HG03108 (cell line): ENCODE results near the gene LGALS8.

Experiments
- ATAC-seq: cut with Tn5 transposase; IDR thresholded peaks from one replicate; pipeline ENCODE4 v1.9.1; 2021; ENCODE audit warnings: moderate library complexity; ENCODE audit not compliant: unreplicated experiment

LGALS8 gene

DNA sequence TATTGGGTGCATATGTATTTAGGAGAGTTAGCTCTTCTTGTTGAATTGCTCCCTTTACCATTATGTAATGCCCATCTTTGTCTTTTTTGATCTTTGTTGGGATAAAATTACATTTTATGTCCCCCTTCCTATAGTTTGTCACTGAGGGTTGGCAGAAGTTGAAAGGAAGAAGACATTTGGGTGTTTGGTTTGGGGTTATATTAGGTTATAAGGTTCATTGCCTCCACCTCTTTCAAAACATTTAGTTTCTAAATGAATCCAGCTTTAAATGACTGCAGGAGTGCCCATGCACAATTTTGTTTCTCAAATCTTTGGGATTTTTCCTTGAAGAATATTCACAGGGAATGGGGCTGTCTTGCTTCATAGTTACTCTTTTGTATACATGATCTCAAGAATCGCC is 14.6 kb upstream of the LGALS8 start:
- ATAC-seq: no peak

GRCh38 chr1:236509647-236510401 is 14.0 kb upstream of the LGALS8 start:
- ATAC-seq: no peak

DNA sequence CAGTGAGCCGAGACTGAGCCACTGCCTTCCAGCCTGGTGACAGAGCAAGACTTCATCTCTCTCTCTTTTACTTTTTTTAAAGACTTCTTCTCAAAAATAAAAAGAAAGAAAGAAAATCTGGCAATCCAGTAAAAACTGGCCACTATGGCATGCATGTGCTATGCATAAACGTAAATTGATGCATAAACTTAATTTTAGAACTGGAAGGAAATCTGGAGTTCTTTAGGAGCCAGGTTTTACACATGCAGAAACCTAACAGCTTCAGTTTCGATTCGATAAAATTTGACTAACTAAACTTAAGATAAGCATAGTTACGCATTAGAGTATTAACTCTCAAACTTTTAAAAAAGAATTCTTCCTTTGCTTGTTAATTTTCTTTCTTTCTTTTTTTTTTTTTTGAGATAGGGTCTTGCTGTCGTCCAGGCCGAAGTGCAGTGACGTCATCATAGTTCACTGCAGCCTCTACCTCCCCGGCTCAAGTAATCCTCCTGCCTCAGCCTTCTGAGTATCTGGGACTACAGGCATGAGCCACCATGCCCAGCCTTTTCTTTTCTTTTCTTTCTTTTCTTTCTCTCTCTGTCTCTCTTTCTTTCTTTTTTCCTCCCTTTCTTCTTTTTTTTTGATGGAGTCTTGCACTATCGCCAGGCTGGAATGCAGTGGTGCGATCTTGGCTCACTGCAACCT is 11.9 kb upstream of the LGALS8 start:
- no peak for ATAC-seq

DNA sequence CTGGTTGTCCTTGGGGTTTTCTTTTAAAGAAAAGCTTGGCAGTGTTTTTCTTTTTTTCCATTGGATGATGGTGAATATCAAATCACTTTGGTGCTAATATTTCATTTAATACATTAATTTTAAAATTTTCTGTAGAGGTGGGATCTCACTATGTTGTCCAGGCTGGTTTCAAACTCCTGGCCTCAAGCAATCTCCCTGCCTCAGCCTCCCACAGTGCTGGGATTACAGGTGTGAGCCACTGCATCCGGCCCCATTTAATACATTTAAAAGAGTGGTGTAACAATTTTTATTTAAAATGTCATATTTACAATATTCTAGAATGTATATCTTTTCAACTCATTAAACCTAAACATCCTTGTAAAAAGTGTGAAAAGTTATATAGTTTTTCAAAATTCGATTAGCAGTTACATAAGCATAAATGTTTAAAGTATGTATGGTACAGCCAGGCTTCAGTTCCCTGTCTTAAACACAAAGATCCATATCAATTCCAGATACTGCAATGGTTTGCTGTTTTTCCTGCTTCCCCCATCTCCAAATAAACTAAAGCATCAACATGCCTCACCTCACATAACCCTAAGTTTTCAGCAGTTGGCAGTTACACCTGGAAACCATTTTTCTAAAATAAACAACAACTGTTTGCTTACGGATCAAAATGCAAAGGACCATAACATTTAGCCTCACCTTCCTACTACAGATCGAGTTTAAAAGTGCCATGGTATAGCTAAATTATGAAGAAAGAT is 8.9 kb upstream of the LGALS8 start:
- ATAC-seq: no peak

DNA sequence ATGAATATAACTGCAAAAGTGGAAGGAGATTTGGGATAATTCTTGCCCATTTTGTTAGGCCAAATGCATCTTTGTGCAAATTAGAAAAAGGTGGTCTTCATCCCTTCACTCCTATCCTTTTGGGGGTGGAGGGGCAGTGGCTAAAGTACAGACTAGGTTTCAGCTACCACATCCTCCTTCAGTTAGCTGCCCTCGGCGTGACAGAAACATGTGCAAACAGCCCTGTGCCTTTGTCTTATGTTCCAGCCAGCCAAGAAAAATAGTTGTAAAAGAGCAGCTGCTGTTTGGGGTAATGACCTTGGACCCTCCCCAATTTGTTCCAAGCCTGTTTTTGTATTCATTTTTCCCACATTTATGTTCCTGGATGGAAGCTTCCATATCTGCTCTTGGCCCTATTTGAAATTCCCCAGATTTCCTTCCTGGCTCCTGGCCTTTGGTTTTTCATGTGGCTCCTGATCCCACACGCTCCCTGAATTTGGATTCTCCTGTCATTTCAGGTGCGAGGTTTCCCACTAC is 8.3 kb upstream of the LGALS8 start:
- no peak for ATAC-seq

- ATAC-seq: no peak
Measured at GRCh38 chr1:236516929-236517704, 6.7 kb upstream of the LGALS8 start.

GRCh38 chr1:236518322-236518721 is 5.5 kb upstream of the LGALS8 start:
- no peak for ATAC-seq

- no peak for ATAC-seq
Measured at GRCh38 chr1:236520445-236521005, 3.3 kb upstream of the LGALS8 start.

GRCh38 chr1:236522937-236523703 is 662 bp upstream of the LGALS8 start:
- peak; percentile 2 for ATAC-seq

GRCh38 chr1:236524142-236524894 is 536 bp downstream of the LGALS8 start:
- peak; percentile 91 for ATAC-seq

DNA sequence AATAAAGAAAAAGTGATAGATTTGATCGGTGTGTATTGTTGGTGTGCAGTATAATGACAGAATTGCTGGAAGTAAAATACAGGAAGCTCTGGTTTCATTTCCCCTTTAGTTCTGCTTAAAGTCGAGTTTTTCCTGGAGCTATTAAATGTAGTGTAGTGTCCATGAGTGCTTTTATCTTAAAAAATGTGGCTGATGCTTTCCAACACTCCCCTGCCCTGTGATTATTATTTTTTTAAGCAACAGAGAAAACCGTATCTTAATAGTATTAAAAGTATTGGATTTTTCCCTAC is 1.1 kb downstream of the LGALS8 start:
- ATAC-seq: no peak

DNA sequence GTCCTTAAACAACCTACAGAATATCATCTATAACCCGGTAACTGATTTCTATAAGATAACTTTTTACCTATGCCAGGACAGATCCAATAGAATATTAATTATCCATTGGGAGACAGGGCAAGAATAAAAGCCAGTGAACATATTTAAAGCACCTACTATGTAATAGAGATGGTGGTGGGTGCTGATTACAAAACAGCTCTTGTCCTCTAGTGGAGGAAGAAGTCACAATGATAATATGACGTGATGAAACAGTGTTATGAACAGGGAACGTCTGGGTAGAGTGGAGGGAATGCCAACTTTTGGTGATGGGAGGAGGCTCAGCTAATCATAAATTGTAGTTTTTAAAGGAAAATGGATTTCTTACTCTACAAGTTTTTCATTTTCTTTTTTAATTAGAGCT is 2.3 kb downstream of the LGALS8 start:
- ATAC-seq: no peak

DNA sequence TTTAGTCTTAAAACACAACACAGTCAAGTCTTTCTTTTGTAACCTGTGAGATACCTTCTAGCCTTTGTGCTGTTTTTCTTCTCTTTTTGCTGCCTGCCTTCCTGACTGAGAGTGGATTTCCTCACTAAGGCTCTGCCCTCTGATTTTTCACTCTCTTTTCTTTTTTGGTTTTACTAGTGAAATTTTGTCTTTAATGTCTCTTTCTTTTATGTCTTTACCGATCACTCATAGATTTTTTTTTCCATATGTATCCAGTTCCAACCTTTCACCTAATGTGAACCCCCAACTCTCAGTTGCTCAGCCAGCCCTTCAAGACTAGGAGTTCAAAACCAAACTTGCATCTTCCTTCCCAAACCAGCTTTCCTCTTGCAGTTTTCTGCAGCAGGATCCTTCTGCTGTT is 6.5 kb downstream of the LGALS8 start:
- no peak for ATAC-seq

DNA sequence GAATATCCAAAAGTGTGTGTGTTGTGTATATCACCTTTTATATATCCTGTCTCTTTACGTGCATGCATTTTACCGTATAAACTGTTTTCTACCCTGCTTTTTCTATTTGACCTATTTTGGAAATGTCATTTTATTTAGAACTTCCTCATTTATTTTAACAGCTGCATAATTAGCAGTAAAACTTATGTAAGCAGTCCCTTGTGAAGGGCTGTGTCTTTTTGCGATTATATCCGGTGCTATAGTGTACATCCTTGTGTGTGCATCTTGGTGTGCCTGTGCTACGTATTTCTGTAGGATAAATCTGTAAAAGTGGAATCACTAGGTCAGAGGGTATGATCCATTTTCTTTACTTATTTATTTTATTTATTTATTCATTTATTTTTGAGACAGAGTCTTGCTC is 7.2 kb downstream of the LGALS8 start:
- ATAC-seq: no peak

DNA sequence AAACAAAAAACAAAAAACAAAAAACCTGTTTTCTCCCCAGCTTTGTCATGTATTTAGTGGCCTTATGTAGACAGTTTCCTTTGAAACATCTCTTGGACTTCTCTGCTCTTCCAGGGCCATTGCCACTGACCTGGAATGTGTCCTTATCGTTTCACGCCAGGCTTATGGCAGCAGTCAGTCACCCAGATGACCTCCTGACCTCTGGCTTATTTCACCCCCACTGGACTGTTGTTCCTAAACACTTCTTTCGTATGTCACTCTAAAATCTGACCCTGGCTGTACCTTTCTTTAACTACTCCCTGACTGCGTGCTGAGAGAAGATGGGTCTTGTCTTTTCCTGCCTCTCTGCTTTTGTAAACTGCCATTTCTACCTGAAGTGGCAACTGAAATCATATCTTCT is 9.1 kb downstream of the LGALS8 start:
- no peak for ATAC-seq

DNA sequence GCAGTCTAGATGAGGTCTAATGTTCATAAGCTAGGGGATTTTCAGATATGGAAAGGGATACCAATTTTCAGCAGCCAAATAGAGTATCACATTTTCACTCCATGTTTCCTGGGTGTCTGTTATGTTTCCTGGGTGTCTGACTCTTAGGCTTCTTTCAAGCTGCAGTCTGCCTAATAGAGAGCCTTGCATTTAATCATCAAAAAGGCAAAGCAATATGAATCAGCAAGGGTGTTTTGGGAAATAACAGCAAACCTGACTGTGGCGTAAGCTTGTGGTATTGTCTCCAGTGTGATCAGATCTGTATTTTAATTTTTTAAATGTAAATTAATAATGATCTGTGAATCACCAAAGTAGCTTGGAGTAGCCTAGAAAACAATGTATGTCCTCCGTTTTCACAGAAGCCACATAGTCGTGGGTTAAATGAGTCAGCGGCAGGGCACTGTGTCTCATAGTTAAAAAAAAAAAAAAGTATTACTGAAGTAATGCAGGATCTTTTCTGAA is 10.4 kb downstream of the LGALS8 start:
- no peak for ATAC-seq

DNA sequence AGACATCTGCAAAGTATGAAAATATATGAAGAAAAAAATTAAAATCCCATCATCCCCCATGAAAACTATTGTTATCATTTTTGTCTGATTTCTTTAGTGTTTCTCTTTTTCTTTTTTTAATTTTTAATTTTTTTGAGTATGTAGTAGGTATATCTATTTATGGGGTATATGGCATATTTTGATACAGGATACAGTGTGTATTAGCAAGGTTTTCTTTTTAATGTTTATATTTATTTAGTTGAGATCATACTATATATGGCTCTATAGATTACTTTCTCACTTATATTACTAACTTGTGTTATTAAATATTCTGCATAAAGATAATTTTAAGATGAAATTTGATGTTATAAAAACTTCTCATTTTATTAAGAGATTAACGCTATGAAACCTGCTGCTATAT is 11.4 kb downstream of the LGALS8 start:
- no peak for ATAC-seq

- no peak for ATAC-seq
Measured at GRCh38 chr1:236535662-236536161, 11.9 kb downstream of the LGALS8 start.

DNA sequence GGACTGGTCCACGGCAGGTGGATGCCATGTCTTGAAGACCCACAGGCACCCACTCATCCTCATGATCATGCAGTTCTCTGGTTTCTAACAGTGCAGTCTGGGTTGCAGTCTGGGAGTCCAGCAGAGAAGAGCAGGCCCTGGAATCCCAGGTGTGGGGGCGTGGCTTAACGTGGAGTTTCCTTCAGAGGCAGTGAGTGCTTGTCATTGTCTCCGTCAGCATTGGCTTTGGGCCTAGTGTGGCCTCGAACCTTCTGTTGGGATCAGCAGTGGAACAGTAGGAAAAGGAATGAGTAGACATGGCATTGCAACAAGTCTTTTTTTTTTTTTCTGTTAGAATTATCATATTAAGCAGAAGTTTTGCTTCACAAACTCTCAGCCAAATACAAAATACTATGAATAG is 12.8 kb downstream of the LGALS8 start:
- no peak for ATAC-seq
